ENCODE measurements around the gene CLBA1. TPM values are rescaled to one million over a fixed set of nuclear protein-coding genes. Genes with fewer than 3 reads are reported as not detected.

CLBA1 gene
- total RNA-seq, 1 donor from 2014 or later, result 4.7 TPM

DNA sequence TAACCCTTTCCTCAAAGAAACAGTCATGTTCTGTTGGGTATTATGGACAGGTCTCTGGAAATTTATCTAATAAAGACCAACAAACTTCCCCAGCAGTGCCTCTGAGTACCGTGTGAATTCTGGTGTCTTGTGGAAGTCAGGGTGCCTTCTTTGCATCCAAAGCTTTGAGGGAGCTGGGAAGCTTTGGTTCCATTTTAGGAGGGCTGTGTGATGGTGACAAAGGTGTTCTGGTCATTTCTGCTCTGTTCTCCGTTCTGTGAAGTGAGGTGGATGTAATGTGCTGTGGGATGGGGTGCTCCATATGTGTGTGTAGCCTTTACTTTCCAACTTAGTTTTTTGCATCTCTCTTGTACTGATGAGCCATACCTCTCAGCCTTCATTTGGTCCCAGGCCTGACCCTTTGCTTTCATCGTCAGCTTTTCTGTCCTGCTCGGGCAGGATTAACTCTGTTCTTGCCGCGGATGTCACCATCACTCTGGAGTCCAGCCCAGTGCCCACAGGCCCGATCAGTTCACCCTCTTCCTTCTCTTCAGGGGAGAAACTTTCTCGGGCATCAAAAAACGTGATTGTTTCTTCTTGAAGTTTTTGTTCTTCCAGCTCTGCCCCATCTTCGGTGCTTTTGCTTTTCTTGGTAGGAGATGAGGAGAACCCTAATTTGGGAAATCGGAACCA lies 47.8 kb upstream of the CLBA1 start:
- peaks cover 0 to 38% of the 10 kb centered on the region in 2 donors for H3K36me3 ChIP-seq
- intact Hi-C loops (cut with DNase I), result no loop called here
- DNase-seq (ENCODE audit: extremely low spot score in 2 of 2), result no peak
- peaks cover 17% of the 10 kb centered on the region for H3K4me1 ChIP-seq
- no peaks in the 10 kb centered on the region for H3K27me3 ChIP-seq
- no peak overlapping the region for H3K4me3 ChIP-seq
- no peak overlapping the region for H3K27ac ChIP-seq
- H3K9me3 ChIP-seq, result no peaks in the 10 kb centered on the region
- TF ChIP-seq, protein P1, sequence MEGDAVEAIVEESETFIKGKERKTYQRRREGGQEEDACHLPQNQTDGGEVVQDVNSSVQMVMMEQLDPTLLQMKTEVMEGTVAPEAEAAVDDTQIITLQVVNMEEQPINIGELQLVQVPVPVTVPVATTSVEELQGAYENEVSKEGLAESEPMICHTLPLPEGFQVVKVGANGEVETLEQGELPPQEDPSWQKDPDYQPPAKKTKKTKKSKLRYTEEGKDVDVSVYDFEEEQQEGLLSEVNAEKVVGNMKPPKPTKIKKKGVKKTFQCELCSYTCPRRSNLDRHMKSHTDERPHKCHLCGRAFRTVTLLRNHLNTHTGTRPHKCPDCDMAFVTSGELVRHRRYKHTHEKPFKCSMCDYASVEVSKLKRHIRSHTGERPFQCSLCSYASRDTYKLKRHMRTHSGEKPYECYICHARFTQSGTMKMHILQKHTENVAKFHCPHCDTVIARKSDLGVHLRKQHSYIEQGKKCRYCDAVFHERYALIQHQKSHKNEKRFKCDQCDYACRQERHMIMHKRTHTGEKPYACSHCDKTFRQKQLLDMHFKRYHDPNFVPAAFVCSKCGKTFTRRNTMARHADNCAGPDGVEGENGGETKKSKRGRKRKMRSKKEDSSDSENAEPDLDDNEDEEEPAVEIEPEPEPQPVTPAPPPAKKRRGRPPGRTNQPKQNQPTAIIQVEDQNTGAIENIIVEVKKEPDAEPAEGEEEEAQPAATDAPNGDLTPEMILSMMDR (IDR thresholded peaks at IDR 0.05), result no peak
- TF ChIP-seq POLR2AphosphoS5 (IDR thresholded peaks at IDR 0.05; ENCODE audit: insufficient read depth in 1 of 2, low read depth in 1 of 2), result no peak
- TF ChIP-seq POLR2A (IDR thresholded peaks at IDR 0.05), result no peak

DNA sequence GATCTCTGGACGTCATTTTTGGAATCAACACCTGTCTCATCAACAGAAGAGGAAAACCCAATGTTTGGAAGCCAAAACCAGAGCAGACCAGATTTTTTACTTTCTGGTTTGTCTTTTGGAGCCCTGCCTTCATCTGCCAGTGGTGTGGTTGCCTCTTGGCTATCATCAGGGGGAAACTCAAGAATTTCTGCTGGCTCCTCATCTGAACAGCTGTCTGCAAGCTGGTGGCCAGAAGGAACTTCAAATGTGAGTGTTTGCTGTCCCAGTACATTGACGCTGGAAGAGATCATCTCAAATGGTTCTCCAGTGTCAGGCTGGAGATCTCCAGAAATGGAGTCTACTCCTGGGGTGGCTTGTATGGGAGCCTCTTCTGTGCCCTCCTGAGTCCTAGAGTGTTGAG lies 47.2 kb upstream of the CLBA1 start:
- Histone ChIP-seq H3K27ac (no peak overlapping the region), H3K4me3 (no peak overlapping the region), H3K27me3 (no peaks in the 10 kb centered on the region), H3K4me1 (peaks cover 13% of the 10 kb centered on the region), H3K9me3 (no peaks in the 10 kb centered on the region), H3K36me3 (peaks cover 0 to 41% of the 10 kb centered on the region in 2 donors)
- TF ChIP-seq, protein P1 (IDR thresholded peaks at IDR 0.05), result no peak
- no peak for TF ChIP-seq POLR2A (IDR thresholded peaks at IDR 0.05)
- no peak for TF ChIP-seq POLR2AphosphoS5 (IDR thresholded peaks at IDR 0.05; ENCODE audit: insufficient read depth in 1 of 2, low read depth in 1 of 2)
- DNase-seq (ENCODE audit: extremely low spot score in 2 of 2), result no peak
- intact Hi-C loops (cut with DNase I), result no loop called here

DNA sequence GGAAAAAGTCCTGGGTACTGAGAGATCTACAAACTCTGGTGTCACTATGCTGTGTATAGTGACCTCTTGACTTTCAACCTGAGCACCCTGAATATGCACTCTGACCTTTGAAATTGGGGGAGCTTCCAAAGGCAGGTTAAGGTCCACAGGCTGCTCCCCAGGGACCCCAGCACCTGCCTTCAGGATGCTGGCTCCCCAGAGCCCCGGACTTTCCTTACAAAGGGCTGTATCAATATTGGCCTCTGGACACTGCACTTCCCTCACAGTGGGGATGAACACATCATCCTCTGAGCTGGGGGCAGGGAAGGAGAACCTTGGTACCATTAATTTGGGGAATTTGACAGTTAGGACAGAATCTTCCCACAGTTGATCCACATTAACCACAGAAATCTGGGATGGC lies 46.6 kb upstream of the CLBA1 start:
- Histone ChIP-seq H3K4me1 (peaks cover 9% of the 10 kb centered on the region), H3K4me3 (no peak overlapping the region), H3K9me3 (no peaks in the 10 kb centered on the region), H3K27me3 (no peaks in the 10 kb centered on the region), H3K36me3 (peaks cover 0 to 46% of the 10 kb centered on the region in 2 donors), H3K27ac (no peak overlapping the region)
- no peak for DNase-seq (ENCODE audit: extremely low spot score in 2 of 2)
- TF ChIP-seq POLR2A (IDR thresholded peaks at IDR 0.05), result no peak
- TF ChIP-seq, protein P1 (IDR thresholded peaks at IDR 0.05), result no peak
- TF ChIP-seq POLR2AphosphoS5 (IDR thresholded peaks at IDR 0.05; ENCODE audit: insufficient read depth in 1 of 2, low read depth in 1 of 2), result no peak
- intact Hi-C loops (cut with DNase I), result no loop called here

DNA sequence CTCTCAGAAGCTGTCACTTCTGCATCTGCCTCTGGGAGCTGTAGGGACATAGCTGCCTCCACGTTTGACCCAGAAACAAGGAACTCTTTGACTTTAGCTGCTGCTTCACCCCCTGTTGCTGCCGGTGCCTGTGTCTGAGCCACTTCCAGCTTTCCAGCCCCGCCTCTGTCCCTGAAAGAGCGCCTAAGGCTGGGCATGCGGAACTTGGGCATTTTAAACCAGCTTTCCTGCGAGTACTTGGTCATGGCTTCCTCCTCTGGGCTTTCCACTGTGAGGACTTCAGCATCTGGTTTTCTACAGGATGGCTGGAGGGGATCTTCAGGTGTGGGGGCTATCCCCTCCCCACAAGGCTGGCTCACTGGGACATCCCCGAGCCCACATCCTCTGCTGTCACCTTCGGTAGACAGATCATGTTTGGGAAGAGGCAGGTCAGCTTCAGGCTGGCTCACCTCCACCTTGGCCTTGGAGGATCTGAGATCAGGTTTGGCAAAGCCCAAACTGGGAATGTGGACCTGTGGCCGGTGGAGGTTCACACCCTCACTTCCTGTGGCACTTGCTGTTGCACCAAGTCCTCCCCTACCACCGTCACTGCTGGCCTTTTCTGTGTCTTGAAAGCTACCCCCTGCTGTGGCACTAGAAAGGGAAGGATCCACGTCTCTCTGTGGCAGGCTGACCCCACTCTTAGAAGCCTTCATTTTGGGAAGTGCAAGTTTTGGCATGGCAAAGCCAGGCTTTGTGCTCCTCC lies 45.8 kb upstream of the CLBA1 start:
- intact Hi-C loops (cut with DNase I), result no loop called here
- H3K36me3 ChIP-seq, result peaks cover 0 to 49% of the 10 kb centered on the region in 2 donors
- DNase-seq (ENCODE audit: extremely low spot score in 2 of 2), result no peak

More for the DNA sequence above, 45.8 kb upstream of the CLBA1 start:
- no peak overlapping the region for H3K4me3 ChIP-seq
- no peaks in the 10 kb centered on the region for H3K27me3 ChIP-seq
- no peaks in the 10 kb centered on the region for H3K9me3 ChIP-seq
- peaks cover under 1% of the 10 kb centered on the region for H3K4me1 ChIP-seq
- TF ChIP-seq, protein P1 (IDR thresholded peaks at IDR 0.05), result no peak
- no peak for TF ChIP-seq POLR2A (IDR thresholded peaks at IDR 0.05)
- TF ChIP-seq POLR2AphosphoS5 (IDR thresholded peaks at IDR 0.05; ENCODE audit: insufficient read depth in 1 of 2, low read depth in 1 of 2), result no peak
- no peak overlapping the region for H3K27ac ChIP-seq

Data from vagina (tissue), 2 donors.